HepG2 (cell line): Measurements from ENCODE around the gene DUOXA2. TPM values are rescaled to one million over a fixed set of nuclear protein-coding genes. Genes with fewer than 3 reads are reported as not detected.

ENCODE experiments used
- CBX5 ChIP-seq: sonication (generic); formaldehyde crosslinking; IDR thresholded peaks from 2 replicates; pipeline ENCODE4 v1.4.0; 2020; ENCODE audit warnings: missing genetic modification reagents, borderline replicate concordance
- GABPB1 ChIP-seq: IDR thresholded peaks from 2 replicates; pipeline ENCODE4 v1.6.1; 2016; ENCODE audit warnings: mild to moderate bottlenecking, missing genetic modification reagents, moderate library complexity, missing compliant biosample characterization
- HDAC1 ChIP-seq: sonication (generic); formaldehyde crosslinking; IDR thresholded peaks from 2 replicates; pipeline ENCODE4 v1.5.1; 2020; ENCODE audit warnings: mild to moderate bottlenecking, missing genetic modification reagents
- HOXA5 ChIP-seq: sonication (generic); formaldehyde crosslinking; IDR thresholded peaks from 2 replicates; pipeline ENCODE4 v1.4.0; 2020; ENCODE audit warnings: missing genetic modification reagents
- KDM2A ChIP-seq: sonication (generic); formaldehyde crosslinking; IDR thresholded peaks from 2 replicates; pipeline ENCODE4 v1.4.0; 2020; ENCODE audit warnings: low read depth, missing genetic modification reagents, borderline replicate concordance
- POLR2AphosphoS2 ChIP-seq: IDR thresholded peaks from 2 replicates; pipeline ENCODE4 v1.6.1; 2011; ENCODE audit warnings: low read depth, low read length, improper control_type of control experiment
- SCMH1 ChIP-seq: sonication (generic); formaldehyde crosslinking; IDR thresholded peaks from 2 replicates; pipeline ENCODE4 v1.9.0; 2021; ENCODE audit warnings: missing genetic modification reagents, mild to moderate bottlenecking, borderline replicate concordance
- SKI ChIP-seq: fragments of 450-650 bp; IDR thresholded peaks from one replicate; pipeline ENCODE4 v1.6.1; 2018; ENCODE audit warnings: mild to moderate bottlenecking; ENCODE audit not compliant: partially characterized antibody
- SRSF4 ChIP-seq: fragments of 200-400 bp; formaldehyde crosslinking; IDR thresholded peaks from one replicate; pipeline ENCODE4 v1.6.1; 2018; ENCODE audit warnings: mild to moderate bottlenecking, low read depth, low read length, moderate library complexity; ENCODE audit not compliant: poor library complexity, severe bottlenecking
- TEAD3 ChIP-seq: optimal IDR thresholded peaks from 2 replicates; pipeline ENCODE3; 2016; ENCODE audit warnings: borderline replicate concordance
- TRIM24 ChIP-seq: sonication (generic); formaldehyde crosslinking; IDR thresholded peaks from 2 replicates; pipeline ENCODE4 v1.8.0; 2022; ENCODE audit warnings: mild to moderate bottlenecking, missing genetic modification reagents
- ZNF124 ChIP-seq: sonication (generic); formaldehyde crosslinking; IDR thresholded peaks from 2 replicates; pipeline ENCODE4 v1.4.0; 2020; ENCODE audit warnings: missing genetic modification reagents
- ZNF782 ChIP-seq: sonication (generic); formaldehyde crosslinking; IDR thresholded peaks from 2 replicates; pipeline ENCODE4 v1.4.0; 2020; ENCODE audit warnings: missing genetic modification reagents, mild to moderate bottlenecking, borderline replicate concordance
- ZNF788 ChIP-seq: sonication (generic); formaldehyde crosslinking; IDR thresholded peaks from 2 replicates; pipeline ENCODE4 v1.5.0; 2020; ENCODE audit warnings: mild to moderate bottlenecking, missing genetic modification reagents, borderline replicate concordance
- polyA plus RNA-seq, 8 experiments: library from polyadenylated mRNA; depleted of rRNA in 3 of 8; stranded (reverse) in 7 of 8; unstranded in 1 of 8; fragments of >200 nt; fragmentation: Illumina TruSeq in 4 of 8; extraction: Trizol in 4 of 8; gene quantifications; 2 replicates each; pipeline versions ENCODE4 v1.2.1 to v1.2.3, GENCODE V29; 2011 to 2016; ENCODE audit warnings: low read depth in 4 of 8, missing spikeins in 1 of 8, mixed read lengths in 1 of 8; ENCODE audit not compliant: insufficient read depth in 1 of 8
- total RNA-seq, 5 experiments: library from RNA; depleted of rRNA; stranded (reverse); fragments of >200 nt; fragmentation: Illumina TruSeq; extraction: Trizol; gene quantifications; 2 replicates each; pipeline ENCODE4 v1.2.3, GENCODE V29; 2016; ENCODE audit warnings: low read depth in 1 of 5
- TF ChIP-seq, protein P1 (sequence below): sonication (generic); formaldehyde crosslinking; IDR thresholded peaks from 2 replicates; pipeline ENCODE4 v1.4.0; 2020; ENCODE audit warnings: missing genetic modification reagents
- TF ChIP-seq, protein P2 (sequence below): IDR thresholded peaks from 2 replicates; pipeline ENCODE4 v1.6.1; 2016; ENCODE audit warnings: missing compliant biosample characterization, missing genetic modification reagents, borderline replicate concordance
- TF ChIP-seq, protein P3 (sequence below): IDR thresholded peaks from 2 replicates; pipeline ENCODE4 v1.6.1; 2016; ENCODE audit warnings: missing compliant biosample characterization, missing genetic modification reagents, borderline replicate concordance
- TF ChIP-seq, protein P4 (sequence below), 2 experiments: sonication (generic) in 1 of 2; formaldehyde crosslinking in 1 of 2; IDR thresholded peaks; 2 replicates each; pipeline versions ENCODE4 v1.6.1 to v1.9.0; 2014 to 2022; ENCODE audit warnings: antibody characterized with exemption in 1 of 2, borderline replicate concordance in 1 of 2, inconsistent platforms in 1 of 2, low read depth in 1 of 2, missing genetic modification reagents in 1 of 2

The DUOXA2 gene
- total and polyA plus RNA-seq, 2 of the 13 experiments (the other 11 are each of a cell fraction or from before 2014, with no cell fraction given), result 0.32 TPM; not detected in 1

DNA sequence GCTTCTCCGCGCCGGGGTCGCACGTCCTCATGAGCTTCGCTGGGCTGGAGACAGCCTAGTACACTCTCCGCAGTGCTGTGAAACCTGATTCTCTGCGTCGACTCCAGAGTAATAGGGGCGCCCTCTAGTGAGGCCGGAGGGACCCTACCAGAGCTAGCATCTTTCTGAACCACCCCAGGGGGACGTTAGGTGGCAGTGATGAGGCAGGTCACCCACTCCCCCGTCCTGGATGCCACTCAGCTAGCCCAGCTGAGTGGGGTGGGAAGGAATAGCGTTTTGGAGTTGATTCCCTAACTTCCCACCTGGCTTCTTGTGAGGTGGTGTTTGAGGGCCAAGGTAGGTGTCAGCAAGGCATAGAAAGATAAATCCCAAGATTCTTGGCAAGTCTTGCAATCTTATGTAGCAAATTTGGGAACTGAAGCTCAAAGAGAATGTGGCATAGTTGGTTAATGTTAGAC lies 4.0 kb downstream of the DUOXA2 start (continued):
- TF ChIP-seq HDAC1 (peak; percentile 32; the same call in 1 of the 2 replicates), CBX5 (CRISPR knock-in tag) (peak; percentile 51; the same call in 1 of the 2 replicates), SKI (no peak), SRSF4 (no peak), TRIM24 (CRISPR knock-in tag) (no peak), ZNF782 (CRISPR knock-in tag) (no peak), POLR2AphosphoS2 (no peak), ZNF124 (CRISPR knock-in tag) (peak; percentile 67; the same call in 1 of the 2 replicates), SCMH1 (no peak), TEAD3 (peak; percentile 58), KDM2A (peak; percentile 68; the same call in 1 of the 2 replicates), HOXA5 (CRISPR knock-in tag) (peak; percentile 67; the same call in 1 of the 2 replicates), ZNF788 (CRISPR knock-in tag) (peak; percentile 48; the same call in 1 of the 2 replicates), GABPB1 (peak; percentile 29)
- TF ChIP-seq, protein P1, sequence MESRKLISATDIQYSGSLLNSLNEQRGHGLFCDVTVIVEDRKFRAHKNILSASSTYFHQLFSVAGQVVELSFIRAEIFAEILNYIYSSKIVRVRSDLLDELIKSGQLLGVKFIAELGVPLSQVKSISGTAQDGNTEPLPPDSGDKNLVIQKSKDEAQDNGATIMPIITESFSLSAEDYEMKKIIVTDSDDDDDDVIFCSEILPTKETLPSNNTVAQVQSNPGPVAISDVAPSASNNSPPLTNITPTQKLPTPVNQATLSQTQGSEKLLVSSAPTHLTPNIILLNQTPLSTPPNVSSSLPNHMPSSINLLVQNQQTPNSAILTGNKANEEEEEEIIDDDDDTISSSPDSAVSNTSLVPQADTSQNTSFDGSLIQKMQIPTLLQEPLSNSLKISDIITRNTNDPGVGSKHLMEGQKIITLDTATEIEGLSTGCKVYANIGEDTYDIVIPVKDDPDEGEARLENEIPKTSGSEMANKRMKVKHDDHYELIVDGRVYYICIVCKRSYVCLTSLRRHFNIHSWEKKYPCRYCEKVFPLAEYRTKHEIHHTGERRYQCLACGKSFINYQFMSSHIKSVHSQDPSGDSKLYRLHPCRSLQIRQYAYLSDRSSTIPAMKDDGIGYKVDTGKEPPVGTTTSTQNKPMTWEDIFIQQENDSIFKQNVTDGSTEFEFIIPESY, result peak; percentile 87
- TF ChIP-seq, protein P2, sequence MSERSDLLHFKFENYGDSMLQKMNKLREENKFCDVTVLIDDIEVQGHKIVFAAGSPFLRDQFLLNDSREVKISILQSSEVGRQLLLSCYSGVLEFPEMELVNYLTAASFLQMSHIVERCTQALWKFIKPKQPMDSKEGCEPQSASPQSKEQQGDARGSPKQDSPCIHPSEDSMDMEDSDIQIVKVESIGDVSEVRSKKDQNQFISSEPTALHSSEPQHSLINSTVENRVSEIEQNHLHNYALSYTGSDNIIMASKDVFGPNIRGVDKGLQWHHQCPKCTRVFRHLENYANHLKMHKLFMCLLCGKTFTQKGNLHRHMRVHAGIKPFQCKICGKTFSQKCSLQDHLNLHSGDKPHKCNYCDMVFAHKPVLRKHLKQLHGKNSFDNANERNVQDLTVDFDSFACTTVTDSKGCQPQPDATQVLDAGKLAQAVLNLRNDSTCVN (CRISPR knock-in tag), result peak; percentile 70; the same call in 1 of the 2 replicates
- TF ChIP-seq, protein P3, sequence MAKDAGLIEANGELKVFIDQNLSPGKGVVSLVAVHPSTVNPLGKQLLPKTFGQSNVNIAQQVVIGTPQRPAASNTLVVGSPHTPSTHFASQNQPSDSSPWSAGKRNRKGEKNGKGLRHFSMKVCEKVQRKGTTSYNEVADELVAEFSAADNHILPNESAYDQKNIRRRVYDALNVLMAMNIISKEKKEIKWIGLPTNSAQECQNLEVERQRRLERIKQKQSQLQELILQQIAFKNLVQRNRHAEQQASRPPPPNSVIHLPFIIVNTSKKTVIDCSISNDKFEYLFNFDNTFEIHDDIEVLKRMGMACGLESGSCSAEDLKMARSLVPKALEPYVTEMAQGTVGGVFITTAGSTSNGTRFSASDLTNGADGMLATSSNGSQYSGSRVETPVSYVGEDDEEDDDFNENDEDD, result no peak; the same call in 1 of the 2 replicates
- TF ChIP-seq, protein P4, sequence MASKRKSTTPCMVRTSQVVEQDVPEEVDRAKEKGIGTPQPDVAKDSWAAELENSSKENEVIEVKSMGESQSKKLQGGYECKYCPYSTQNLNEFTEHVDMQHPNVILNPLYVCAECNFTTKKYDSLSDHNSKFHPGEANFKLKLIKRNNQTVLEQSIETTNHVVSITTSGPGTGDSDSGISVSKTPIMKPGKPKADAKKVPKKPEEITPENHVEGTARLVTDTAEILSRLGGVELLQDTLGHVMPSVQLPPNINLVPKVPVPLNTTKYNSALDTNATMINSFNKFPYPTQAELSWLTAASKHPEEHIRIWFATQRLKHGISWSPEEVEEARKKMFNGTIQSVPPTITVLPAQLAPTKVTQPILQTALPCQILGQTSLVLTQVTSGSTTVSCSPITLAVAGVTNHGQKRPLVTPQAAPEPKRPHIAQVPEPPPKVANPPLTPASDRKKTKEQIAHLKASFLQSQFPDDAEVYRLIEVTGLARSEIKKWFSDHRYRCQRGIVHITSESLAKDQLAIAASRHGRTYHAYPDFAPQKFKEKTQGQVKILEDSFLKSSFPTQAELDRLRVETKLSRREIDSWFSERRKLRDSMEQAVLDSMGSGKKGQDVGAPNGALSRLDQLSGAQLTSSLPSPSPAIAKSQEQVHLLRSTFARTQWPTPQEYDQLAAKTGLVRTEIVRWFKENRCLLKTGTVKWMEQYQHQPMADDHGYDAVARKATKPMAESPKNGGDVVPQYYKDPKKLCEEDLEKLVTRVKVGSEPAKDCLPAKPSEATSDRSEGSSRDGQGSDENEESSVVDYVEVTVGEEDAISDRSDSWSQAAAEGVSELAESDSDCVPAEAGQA (IDR thresholded peaks at IDR 0.05; ENCODE audit: low read depth), result no peak
- TF ChIP-seq, protein P4 (CRISPR knock-in tag; IDR thresholded peaks at IDR 0.05; ENCODE audit: borderline replicate concordance), result no peak
